Activated CD8-positive, alpha-beta memory T cell treated with anti-CD3 and anti-CD28 coated beads, Interleukin-2, amount 50 U/mL, for 48 hours (primary cell): Measurements from ENCODE around the gene CAPS.
"Not testable (repeated sequence)": the region's sequence is repeated elsewhere in the genome, so short reads cannot be mapped to it uniquely, and the experiment has no call there.

ENCODE experiments used
- DNase-seq: peaks from one replicate; pipeline ENCODE4 v3.0.0-alpha.2; 2020

The CAPS gene

GRCh38 chr19:5958851-5959122 is 44.7 kb downstream of the CAPS start:
- no peak for DNase-seq

- no peak for DNase-seq
Measured at GRCh38 chr19:5959260-5960004, 45.4 kb downstream of the CAPS start.

GRCh38 chr19:5960005-5961001 is 46.2 kb downstream of the CAPS start:
- no peak for DNase-seq

DNA sequence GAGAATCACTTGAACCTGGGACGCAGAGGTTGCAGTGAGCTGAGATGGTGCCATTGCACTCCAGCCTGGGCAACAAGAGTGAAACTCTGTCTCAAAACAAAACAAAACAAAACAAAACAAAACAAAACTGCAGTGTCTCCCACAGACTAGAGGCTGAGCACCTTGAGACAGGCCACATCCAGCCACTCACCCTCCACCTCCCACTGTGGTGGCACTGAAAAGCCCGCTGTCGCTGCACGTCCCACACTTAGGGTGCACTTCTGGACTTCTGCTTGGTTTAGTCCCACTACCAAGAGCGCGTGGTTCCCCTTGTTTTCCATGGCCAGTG is 47.6 kb downstream of the CAPS start:
- not testable (repeated sequence) for DNase-seq

- DNase-seq: peak; percentile 71
Measured at GRCh38 chr19:5961969-5962945, 48.2 kb downstream of the CAPS start.

DNA sequence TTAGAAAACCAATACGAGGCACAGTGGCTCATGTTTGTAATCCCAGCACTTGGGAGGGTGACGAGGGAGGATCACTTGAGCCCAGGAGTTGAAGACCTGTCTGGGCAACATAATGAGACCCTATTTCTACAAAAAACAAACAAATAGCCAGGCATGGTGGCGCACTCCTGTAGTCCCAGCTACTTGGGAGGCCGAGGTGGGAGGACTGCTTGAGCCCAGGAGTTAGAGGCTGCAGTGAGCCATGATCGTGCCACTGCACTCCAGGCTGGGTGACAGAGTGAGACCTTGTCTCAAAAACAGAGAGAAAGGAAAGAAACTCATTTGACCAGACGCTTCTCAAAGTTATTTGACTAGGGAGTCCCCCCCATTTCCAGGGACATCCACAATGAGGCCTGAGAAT is 49.2 kb downstream of the CAPS start:
- not testable (repeated sequence) for DNase-seq

GRCh38 chr19:5963855-5964254 is 49.8 kb downstream of the CAPS start:
- DNase-seq: no peak

DNA sequence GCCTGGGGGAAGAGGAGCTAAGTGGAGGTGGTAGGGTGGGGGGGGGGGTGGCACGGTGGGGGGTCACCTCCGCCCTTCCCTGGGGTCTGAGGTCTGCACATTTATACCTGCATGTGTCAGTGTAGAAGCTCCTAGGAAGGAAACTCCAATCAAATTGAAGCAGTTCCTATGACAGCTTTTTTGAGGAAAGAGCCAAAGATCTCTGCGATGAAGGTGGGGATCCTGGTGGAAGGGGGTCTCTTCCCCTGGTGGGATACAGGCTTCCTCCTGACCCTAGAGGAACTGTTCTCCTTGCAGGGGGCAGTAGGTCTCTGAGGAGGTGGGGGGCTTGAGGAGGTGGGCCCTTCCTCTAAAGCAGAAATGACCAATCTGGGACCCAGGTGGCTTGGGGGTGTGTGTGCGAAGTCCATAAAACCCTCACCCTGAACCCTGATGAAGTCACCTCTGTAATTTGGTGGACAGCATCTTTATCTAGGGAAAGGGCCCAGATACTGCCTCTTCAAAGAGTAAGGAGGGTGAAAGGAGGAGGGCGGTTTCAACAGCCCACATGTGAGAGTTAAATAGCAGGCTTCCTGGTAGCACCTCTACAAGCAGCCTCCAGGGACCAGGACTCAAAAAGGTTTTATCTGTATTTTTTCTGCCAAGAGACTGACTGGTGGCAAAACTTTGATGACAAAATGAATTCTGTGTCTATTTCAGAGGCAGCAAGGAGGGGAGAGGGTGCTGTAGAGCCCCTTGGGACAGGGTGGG is 50.9 kb downstream of the CAPS start:
- no peak for DNase-seq
